Activated CD4-positive, alpha-beta memory T cell treated with anti-CD3 and anti-CD28 coated beads for 36 hours (primary cell): Measurements from ENCODE around the gene PCDH9. TPM values are rescaled to one million over a fixed set of nuclear protein-coding genes. Genes with fewer than 3 reads are reported as not detected.

ENCODE experiments used
- CTCF ChIA-PET: fragments of 350-600 bp; sonication (Branson Sonifier 250); formaldehyde crosslinking; loops from one replicate; lab custom pipeline; 2021; ENCODE audit warnings: antibody characterized with exemption, inconsistent platforms; lab: Charles Lee
- POLR2A ChIA-PET: fragments of 350-600 bp; sonication (Branson Sonifier 250); formaldehyde crosslinking; loops from one replicate; lab custom pipeline; 2021; ENCODE audit warnings: antibody characterized with exemption; lab: Charles Lee
- DNase-seq: peaks from one replicate; pipeline ENCODE4 v3.0.0-alpha.2; 2020
- H3K27ac Mint-ChIP-seq: one replicate; pipeline ENCODE4 v1.8.0; 2021; ENCODE audit warnings: mixed read lengths
- H3K27me3 Mint-ChIP-seq: one replicate; pipeline ENCODE4 v1.8.0; 2021; ENCODE audit warnings: mixed read lengths
- H3K36me3 Mint-ChIP-seq: one replicate; pipeline ENCODE4 v1.8.0; 2021; ENCODE audit warnings: mixed read lengths
- H3K4me1 Mint-ChIP-seq: one replicate; pipeline ENCODE4 v1.8.0; 2021; ENCODE audit warnings: low read depth, mixed read lengths
- H3K4me3 Mint-ChIP-seq: one replicate; pipeline ENCODE4 v1.8.0; 2021; ENCODE audit warnings: mild to moderate bottlenecking, mixed read lengths
- H3K9me3 Mint-ChIP-seq: one replicate; pipeline ENCODE4 v1.8.0; 2021; ENCODE audit warnings: mixed read lengths
- intact Hi-C: fragments of 100-400 bp; cut with micrococcal nuclease; formaldehyde crosslinking; loops from one replicate; pipeline ENCODE4 v1.15.1; 2023
- total RNA-seq, 2 experiments: library from RNA; stranded (reverse); gene quantifications; one replicate each; pipeline ENCODE4 v1.2.3, GENCODE V29; 2021

Gene PCDH9
- total RNA-seq, 2 experiments from 2014 or later, result under 0.01 to 0.02 TPM

- no peaks in the 10 kb centered on the region for H3K36me3 Mint-ChIP-seq
- ChIA-PET CTCF (no interaction called here), POLR2A (no interaction called here)
- no peak overlapping the region for H3K27ac Mint-ChIP-seq
- intact Hi-C loops, result no loop called here
- DNase-seq, result no peak
- no peaks in the 10 kb centered on the region for H3K4me1 Mint-ChIP-seq
- no peaks in the 10 kb centered on the region for H3K27me3 Mint-ChIP-seq
- no peak overlapping the region for H3K4me3 Mint-ChIP-seq
- H3K9me3 Mint-ChIP-seq, result no peaks in the 10 kb centered on the region
Measured at GRCh38 chr13:67147342-67148133, 82.6 kb downstream of the PCDH9 start.

DNA sequence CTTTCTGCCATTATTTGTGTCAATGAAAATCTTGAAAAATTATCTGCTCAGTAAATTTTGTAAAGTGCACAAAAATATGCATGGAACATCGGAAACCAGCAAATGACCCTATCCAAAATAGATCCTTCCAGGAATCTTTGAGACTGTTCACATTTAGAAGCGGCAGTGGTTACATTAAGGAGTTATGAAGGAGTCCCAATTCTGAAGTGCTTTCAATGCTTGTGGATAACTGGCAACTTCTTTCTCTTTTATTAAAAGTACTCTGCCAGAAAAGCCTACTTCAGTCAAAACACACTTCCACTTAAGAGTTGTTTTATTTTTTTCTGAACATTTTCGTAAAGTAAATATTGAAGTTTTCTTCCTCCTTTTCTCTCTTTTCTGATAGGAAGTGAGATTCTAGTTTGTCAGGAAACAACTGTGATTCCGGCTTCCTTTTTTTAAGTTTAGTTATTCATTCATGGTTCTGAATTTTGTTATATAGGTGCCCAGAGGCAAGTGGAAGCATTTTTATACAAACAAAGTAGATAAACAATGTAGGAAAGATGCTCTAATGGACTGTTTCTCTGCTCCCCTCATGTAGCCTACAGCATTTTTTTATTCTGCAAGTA lies 83.5 kb downstream of the PCDH9 start:
- Mint-ChIP-seq H3K27me3 (no peaks in the 10 kb centered on the region), H3K27ac (no peak overlapping the region), H3K4me1 (no peaks in the 10 kb centered on the region), H3K9me3 (no peaks in the 10 kb centered on the region), H3K36me3 (no peaks in the 10 kb centered on the region), H3K4me3 (no peak overlapping the region)
- ChIA-PET POLR2A (no interaction called here), CTCF (no interaction called here)
- intact Hi-C loops, result no loop called here
- no peak for DNase-seq

- H3K4me1 Mint-ChIP-seq, result no peaks in the 10 kb centered on the region
- CTCF ChIA-PET, result no interaction called here
- H3K27me3 Mint-ChIP-seq, result no peaks in the 10 kb centered on the region
- no peak for DNase-seq
- intact Hi-C loops, result no loop called here
- no peaks in the 10 kb centered on the region for H3K9me3 Mint-ChIP-seq
- no peak overlapping the region for H3K4me3 Mint-ChIP-seq
- H3K27ac Mint-ChIP-seq, result no peak overlapping the region
- POLR2A ChIA-PET, result no interaction called here
- H3K36me3 Mint-ChIP-seq, result no peaks in the 10 kb centered on the region
Measured at GRCh38 chr13:67145950-67146349, 84.2 kb downstream of the PCDH9 start.

DNA sequence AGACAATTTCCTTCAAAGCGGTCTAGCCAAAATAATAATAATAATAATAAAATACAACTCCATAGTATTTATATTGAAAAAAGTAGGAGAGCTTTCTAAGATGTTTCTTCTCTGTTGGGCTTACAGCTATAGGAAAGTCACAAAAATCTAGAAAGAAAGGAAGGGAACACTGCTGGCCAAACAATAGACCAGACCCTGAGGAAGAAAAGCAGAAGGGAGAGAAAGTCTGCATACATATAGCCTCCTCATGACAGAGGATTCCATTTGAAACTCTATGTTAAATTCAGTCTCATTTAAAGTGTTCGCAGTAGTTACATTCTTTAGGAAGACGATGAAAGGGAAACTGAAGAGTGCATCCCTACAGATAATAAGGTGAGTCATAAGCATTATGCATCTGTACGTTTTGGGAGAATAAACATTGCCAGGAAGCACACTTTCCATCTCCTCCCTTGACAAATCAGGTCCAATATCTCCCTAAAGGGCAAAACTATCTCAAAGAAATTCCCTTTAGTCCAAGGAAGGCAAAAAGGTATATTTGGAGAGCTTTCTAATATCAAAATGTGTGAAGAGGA lies 86.5 kb downstream of the PCDH9 start:
- intact Hi-C loops, result no loop called here
- H3K4me1 Mint-ChIP-seq, result no peaks in the 10 kb centered on the region
- H3K4me3 Mint-ChIP-seq, result no peak overlapping the region
- H3K36me3 Mint-ChIP-seq, result no peaks in the 10 kb centered on the region
- CTCF ChIA-PET, result no interaction called here
- POLR2A ChIA-PET, result no interaction called here
- DNase-seq, result no peak
- no peaks in the 10 kb centered on the region for H3K27me3 Mint-ChIP-seq
- H3K9me3 Mint-ChIP-seq, result no peaks in the 10 kb centered on the region
- H3K27ac Mint-ChIP-seq, result no peak overlapping the region

DNA sequence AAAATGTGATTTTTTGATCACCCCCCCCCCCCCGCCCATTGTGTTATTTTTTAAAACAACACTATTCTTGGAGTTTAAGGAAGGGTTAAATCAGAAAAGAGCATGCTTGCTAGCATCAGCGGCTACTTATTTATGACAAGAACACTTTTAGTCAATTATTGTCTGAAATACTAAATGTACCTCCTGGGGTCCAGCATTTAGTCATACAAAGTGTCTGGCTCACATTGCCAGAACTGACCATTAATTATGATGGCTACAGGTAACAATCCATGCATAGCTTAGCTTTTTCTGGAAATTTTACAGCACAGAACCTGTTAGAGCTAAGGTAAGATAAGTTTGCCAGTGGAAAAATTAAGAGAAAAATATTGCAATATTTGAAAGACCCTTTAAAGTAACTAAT lies 90.1 kb downstream of the PCDH9 start:
- POLR2A ChIA-PET, result no interaction called here
- no peaks in the 10 kb centered on the region for H3K36me3 Mint-ChIP-seq
- no peak for DNase-seq
- no peaks in the 10 kb centered on the region for H3K4me1 Mint-ChIP-seq
- CTCF ChIA-PET, result no interaction called here
- H3K27me3 Mint-ChIP-seq, result no peaks in the 10 kb centered on the region
- H3K9me3 Mint-ChIP-seq, result no peaks in the 10 kb centered on the region
- H3K4me3 Mint-ChIP-seq, result no peak overlapping the region
- no peak overlapping the region for H3K27ac Mint-ChIP-seq
- intact Hi-C loops, result no loop called here

DNA sequence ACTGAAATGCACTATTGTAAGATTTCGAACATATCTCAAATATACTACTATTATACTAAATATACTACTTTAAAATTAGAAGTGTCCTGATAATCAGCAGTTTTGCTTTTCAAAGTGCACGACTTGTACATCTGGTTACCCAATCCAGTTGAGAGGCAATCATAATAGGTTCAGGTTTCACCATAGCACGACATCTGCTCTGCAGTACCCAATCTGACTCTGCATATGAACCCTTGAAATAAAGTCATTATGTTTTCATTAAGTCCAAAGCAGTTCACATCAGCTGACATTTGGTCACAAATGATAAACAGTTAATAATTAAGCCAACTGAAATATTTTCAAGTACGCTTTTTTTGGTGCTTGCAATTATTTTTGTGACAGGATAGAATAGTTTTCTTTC lies 90.6 kb downstream of the PCDH9 start:
- Mint-ChIP-seq H3K36me3 (no peaks in the 10 kb centered on the region), H3K4me1 (no peaks in the 10 kb centered on the region), H3K4me3 (no peak overlapping the region), H3K27ac (no peak overlapping the region), H3K27me3 (no peaks in the 10 kb centered on the region), H3K9me3 (no peaks in the 10 kb centered on the region)
- ChIA-PET CTCF (no interaction called here), POLR2A (no interaction called here)
- no peak for DNase-seq
- intact Hi-C loops, result no loop called here

DNA sequence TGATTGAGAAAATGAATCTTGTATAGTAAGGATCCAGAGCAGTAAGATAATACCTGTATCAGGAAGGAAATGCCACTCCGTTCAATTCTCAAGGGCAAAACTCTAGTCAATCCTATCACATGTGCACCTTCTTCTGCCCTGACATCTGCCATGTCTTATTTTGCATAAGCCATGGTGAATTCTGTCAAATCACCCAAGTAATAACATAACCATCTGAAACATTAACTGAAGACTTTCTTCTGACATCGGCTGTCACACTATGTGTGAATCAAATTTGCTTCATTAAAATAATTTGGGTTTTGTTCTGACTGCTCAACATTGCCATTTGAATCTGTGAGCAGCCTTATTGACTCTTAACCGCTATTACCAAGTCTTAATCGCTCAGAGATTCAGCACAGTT lies 91.2 kb downstream of the PCDH9 start:
- Mint-ChIP-seq H3K4me1 (peaks cover 4% of the 10 kb centered on the region), H3K27me3 (no peaks in the 10 kb centered on the region), H3K36me3 (no peaks in the 10 kb centered on the region), H3K4me3 (no peak overlapping the region), H3K27ac (no peak overlapping the region), H3K9me3 (no peaks in the 10 kb centered on the region)
- no peak for DNase-seq
- intact Hi-C loops, result no loop called here
- POLR2A ChIA-PET, result no interaction called here
- CTCF ChIA-PET, result no interaction called here

DNA sequence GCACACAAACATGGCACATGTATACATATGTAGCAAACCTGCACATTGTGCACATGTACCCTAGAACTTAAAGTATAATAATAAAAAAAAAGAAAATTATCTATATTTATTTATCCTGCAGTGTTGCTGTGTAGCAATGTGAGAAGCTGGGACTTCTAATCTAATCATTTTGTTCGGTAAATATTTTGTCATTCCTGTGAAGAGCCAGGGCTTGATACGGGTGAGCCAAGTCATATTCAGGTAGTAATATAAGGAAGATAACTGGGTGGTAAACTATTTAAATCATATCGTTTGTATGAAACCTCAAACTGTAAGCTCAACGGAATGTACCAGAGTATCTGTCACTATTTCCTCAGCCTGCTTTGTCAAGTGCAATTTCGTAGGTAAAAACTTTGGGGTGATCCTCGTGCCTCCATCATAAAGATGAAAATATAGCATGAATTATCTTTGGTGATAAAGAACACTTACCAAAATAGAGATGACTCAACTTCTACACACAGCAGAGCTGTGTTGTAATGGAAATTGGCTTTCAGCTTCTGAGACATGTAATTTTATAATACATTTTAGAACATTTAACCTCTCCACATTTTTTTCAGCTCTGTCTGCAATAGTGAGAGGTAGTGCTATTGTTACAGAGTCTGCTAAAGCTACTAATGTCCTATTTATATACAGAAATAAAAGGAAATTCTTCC lies 92.9 kb downstream of the PCDH9 start:
- Mint-ChIP-seq H3K36me3 (no peaks in the 10 kb centered on the region), H3K4me3 (no peak overlapping the region), H3K27ac (no peak overlapping the region), H3K9me3 (no peaks in the 10 kb centered on the region), H3K27me3 (no peaks in the 10 kb centered on the region), H3K4me1 (peaks cover 4% of the 10 kb centered on the region)
- POLR2A ChIA-PET, result no interaction called here
- no peak for DNase-seq
- intact Hi-C loops, result no loop called here
- CTCF ChIA-PET, result no interaction called here

DNA sequence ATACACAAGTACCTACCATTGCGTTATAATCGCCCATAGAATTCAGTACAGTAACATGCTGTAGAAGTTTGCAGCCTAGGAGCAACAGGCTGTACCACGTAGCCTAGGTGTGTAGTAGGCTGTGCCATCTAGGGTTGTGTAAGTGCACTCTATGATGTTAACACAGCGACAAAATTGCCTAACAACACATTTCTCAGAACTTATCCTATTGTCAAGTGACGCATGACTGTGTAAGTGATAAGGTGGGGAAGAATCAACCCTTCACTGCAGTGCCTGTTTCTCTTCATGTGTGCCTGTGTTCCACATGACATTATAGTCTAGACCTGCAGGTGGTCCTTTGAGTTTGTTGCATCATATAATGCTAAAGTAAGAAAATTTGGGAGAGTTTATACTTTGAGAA lies 94.0 kb downstream of the PCDH9 start:
- ChIA-PET CTCF (no interaction called here), POLR2A (no interaction called here)
- intact Hi-C loops, result no loop called here
- Mint-ChIP-seq H3K4me3 (no peak overlapping the region), H3K9me3 (no peaks in the 10 kb centered on the region), H3K27ac (no peak overlapping the region), H3K27me3 (no peaks in the 10 kb centered on the region), H3K36me3 (no peaks in the 10 kb centered on the region), H3K4me1 (peaks cover 4% of the 10 kb centered on the region)
- DNase-seq, result no peak

GRCh38 chr13:67135356-67135755 lies 94.8 kb downstream of the PCDH9 start:
- Mint-ChIP-seq H3K27ac (no peak overlapping the region), H3K36me3 (no peaks in the 10 kb centered on the region), H3K4me1 (peaks cover 4% of the 10 kb centered on the region), H3K27me3 (no peaks in the 10 kb centered on the region), H3K9me3 (no peaks in the 10 kb centered on the region), H3K4me3 (no peak overlapping the region)
- ChIA-PET CTCF (no interaction called here), POLR2A (no interaction called here)
- no peak for DNase-seq
- intact Hi-C loops, result no loop called here

DNA sequence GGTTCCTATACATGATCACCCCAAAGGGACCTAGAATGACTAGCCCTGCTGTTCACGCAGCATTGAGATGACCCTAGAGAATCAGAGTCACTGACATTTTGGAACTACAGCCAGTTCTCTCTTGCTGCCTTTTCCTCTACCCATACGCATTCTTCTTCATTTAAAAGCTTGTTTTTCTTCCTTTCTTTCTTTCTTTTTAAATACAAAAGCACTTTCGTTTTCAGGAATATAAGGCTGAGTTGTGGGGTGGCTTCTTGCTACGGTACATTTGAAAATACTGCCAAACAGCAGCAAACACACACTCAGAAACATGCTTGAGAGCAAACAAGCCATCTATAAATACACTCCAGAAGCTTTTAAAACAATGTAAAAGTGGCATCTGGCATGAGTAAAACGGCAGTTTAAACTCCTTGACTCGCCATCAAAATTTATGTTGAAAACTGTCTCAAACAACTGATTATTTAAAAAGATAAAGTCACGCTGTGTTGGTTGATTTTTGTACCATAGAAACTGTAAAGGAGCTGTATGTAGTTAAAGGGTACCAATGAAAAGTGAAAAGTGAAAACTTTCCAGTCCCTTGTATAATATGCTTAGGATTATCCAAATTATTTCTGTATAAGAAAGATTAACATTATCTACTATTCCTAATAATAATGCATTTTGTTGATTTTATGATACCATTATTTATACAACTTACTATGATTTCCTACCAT lies 95.6 kb downstream of the PCDH9 start:
- intact Hi-C loops, result no loop called here
- POLR2A ChIA-PET, result no interaction called here
- no peaks in the 10 kb centered on the region for H3K9me3 Mint-ChIP-seq
- peaks cover 4% of the 10 kb centered on the region for H3K4me1 Mint-ChIP-seq
- CTCF ChIA-PET, result no interaction called here
- no peak overlapping the region for H3K27ac Mint-ChIP-seq
- no peaks in the 10 kb centered on the region for H3K27me3 Mint-ChIP-seq
- H3K4me3 Mint-ChIP-seq, result no peak overlapping the region
- H3K36me3 Mint-ChIP-seq, result no peaks in the 10 kb centered on the region
- no peak for DNase-seq

- Mint-ChIP-seq H3K27ac (no peak overlapping the region), H3K27me3 (no peaks in the 10 kb centered on the region), H3K9me3 (no peaks in the 10 kb centered on the region), H3K36me3 (no peaks in the 10 kb centered on the region), H3K4me1 (peaks cover 4% of the 10 kb centered on the region), H3K4me3 (no peak overlapping the region)
- no peak for DNase-seq
- ChIA-PET POLR2A (no interaction called here), CTCF (no interaction called here)
- intact Hi-C loops, result no loop called here
Measured at GRCh38 chr13:67133476-67133875, 96.7 kb downstream of the PCDH9 start.
